OCI-LY7 (cell line): ENCODE data around the gene PSMD1. TPM values are rescaled to one million over a fixed set of nuclear protein-coding genes. Genes with fewer than 3 reads are reported as not detected.

ENCODE experiments used
- BruUV-seq: library from RNA; stranded (reverse); fragments of 400-500 nt; replicated peaks from 2 replicates; lab custom pipeline; 2021; lab: Mats Ljungman, UMichigan
- CTCF ChIA-PET: fragments of 300-600 bp; sonication (Branson Sonifier 250); formaldehyde crosslinking; loops from one replicate; lab custom pipeline; 2022; ENCODE audit warnings: antibody characterized with exemption; ENCODE audit not compliant: unreplicated experiment; lab: Charles Lee
- POLR2A ChIA-PET: fragments of 300-600 bp; sonication (Branson Sonifier 250); formaldehyde crosslinking; loops from one replicate; lab custom pipeline; 2022; ENCODE audit warnings: antibody characterized with exemption; lab: Charles Lee
- DNase-seq: peaks from one replicate; pipeline ENCODE4 v3.0.0-alpha.2; 2015; ENCODE audit warnings: low spot score
- H2AFZ ChIP-seq: fragments of 200-600 bp; sonication (generic), shearing (Covaris generic); 2 replicates; pipeline ENCODE4 v1.6.1; 2014; ENCODE audit warnings: mild to moderate bottlenecking, antibody characterized with exemption, low read length, moderate library complexity
- H3K27ac ChIP-seq: fragments of 200-600 bp; sonication (generic); 2 replicates; pipeline ENCODE4 v1.5.1; 2014; ENCODE audit warnings: mixed run types, low read depth, mild to moderate bottlenecking, moderate library complexity, low read length, inconsistent platforms; ENCODE audit not compliant: poor library complexity, severe bottlenecking
- H3K36me3 ChIP-seq: fragments of 200-600 bp; sonication (generic); 2 replicates; pipeline ENCODE4 v1.6.1; 2014; ENCODE audit warnings: mild to moderate bottlenecking, antibody characterized with exemption, low read length, moderate library complexity, mixed read lengths; ENCODE audit not compliant: insufficient read depth
- H3K4me1 ChIP-seq: fragments of 200-600 bp; sonication (generic); 2 replicates; pipeline ENCODE4 v1.5.1; 2014; ENCODE audit warnings: mild to moderate bottlenecking, low read length; ENCODE audit not compliant: insufficient read depth, poor library complexity, severe bottlenecking
- H3K4me2 ChIP-seq: fragments of 200-600 bp; sonication (generic); 2 replicates; pipeline ENCODE4 v1.6.1; 2014; ENCODE audit warnings: mild to moderate bottlenecking, low read length
- H3K4me3 ChIP-seq: fragments of 200-600 bp; sonication (generic); 2 replicates; pipeline ENCODE4 v1.5.1; 2014; ENCODE audit warnings: mild to moderate bottlenecking, low read depth, low read length; ENCODE audit not compliant: poor library complexity, severe bottlenecking
- H3K79me2 ChIP-seq: fragments of 200-600 bp; sonication (generic); 2 replicates; pipeline ENCODE4 v1.6.1; 2016; ENCODE audit warnings: low read depth, mild to moderate bottlenecking, low read length, moderate library complexity, mixed read lengths; ENCODE audit not compliant: insufficient read depth
- H3K9me2 ChIP-seq: fragments of 200-600 bp; sonication (generic); 2 replicates; pipeline ENCODE4 v1.6.1; 2016; ENCODE audit warnings: mild to moderate bottlenecking, low read length, mixed read lengths; ENCODE audit not compliant: insufficient read depth
- H3K9me3 ChIP-seq: fragments of 200-600 bp; sonication (generic); 2 replicates; pipeline ENCODE4 v1.6.1; 2014; ENCODE audit warnings: mild to moderate bottlenecking, mixed run types, low read length, mixed read lengths
- H4K20me1 ChIP-seq: fragments of 200-600 bp; sonication (generic); 2 replicates; pipeline ENCODE4 v1.6.1; 2014; ENCODE audit warnings: mild to moderate bottlenecking, antibody characterized with exemption, low read length, moderate library complexity, mixed read lengths; ENCODE audit not compliant: insufficient read depth
- EZH2phosphoT487 ChIP-seq: fragments of 200-600 bp; sonication (generic); IDR thresholded peaks from 2 replicates; pipeline ENCODE4 v1.6.1; 2018; ENCODE audit warnings: low read depth, borderline replicate concordance, mild to moderate bottlenecking, mixed run types, antibody characterized with exemption, low read length, moderate library complexity, mixed read lengths
- intact Hi-C: fragments of 100-400 bp; cut with micrococcal nuclease; formaldehyde crosslinking; loops from one replicate; pipeline ENCODE4 v1.10.0; 2022; ENCODE audit not compliant: unreplicated experiment
- total RNA-seq, 2 experiments: library from RNA; depleted of rRNA in 1 of 2; stranded (reverse); fragments of >200 nt in 1 of 2; shearing (Covaris generic) in 1 of 2; gene quantifications; 2 replicates each; pipeline ENCODE4 v1.2.3, GENCODE V29; 2014 to 2022
- TF ChIP-seq, protein P1 (sequence below): fragments of 200-600 bp; sonication (generic); conservative IDR thresholded peaks from 2 replicates; pipeline ENCODE4 v1.5.1; 2014; ENCODE audit warnings: mild to moderate bottlenecking, antibody characterized with exemption, low read length, moderate library complexity, mixed read lengths

PSMD1 gene
- total RNA-seq, 2 experiments from 2014 or later: 60.5 to 105 TPM

DNA sequence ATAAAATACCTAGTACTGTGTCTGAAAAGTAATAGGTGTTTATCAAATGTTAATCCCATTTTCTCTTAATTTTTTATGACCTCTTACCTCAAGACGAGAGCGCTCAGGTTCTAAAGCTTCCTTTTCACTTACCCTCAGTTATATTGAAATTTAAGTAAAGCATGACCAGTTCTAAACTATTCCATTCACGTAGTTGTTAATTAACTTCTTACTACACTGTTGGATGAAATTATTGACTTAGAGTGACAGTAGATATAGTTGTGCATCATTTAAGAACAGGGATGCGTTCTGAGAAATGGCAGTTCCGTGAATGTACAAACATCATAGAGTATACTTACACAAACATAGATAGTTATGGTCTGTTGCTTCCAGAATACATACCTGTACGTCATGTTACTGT, 88.2 kb downstream of the PSMD1 start:
- no peaks in the 10 kb centered on the region for H3K79me2 ChIP-seq
- TF ChIP-seq EZH2phosphoT487: no peak
- TF ChIP-seq, protein P1, sequence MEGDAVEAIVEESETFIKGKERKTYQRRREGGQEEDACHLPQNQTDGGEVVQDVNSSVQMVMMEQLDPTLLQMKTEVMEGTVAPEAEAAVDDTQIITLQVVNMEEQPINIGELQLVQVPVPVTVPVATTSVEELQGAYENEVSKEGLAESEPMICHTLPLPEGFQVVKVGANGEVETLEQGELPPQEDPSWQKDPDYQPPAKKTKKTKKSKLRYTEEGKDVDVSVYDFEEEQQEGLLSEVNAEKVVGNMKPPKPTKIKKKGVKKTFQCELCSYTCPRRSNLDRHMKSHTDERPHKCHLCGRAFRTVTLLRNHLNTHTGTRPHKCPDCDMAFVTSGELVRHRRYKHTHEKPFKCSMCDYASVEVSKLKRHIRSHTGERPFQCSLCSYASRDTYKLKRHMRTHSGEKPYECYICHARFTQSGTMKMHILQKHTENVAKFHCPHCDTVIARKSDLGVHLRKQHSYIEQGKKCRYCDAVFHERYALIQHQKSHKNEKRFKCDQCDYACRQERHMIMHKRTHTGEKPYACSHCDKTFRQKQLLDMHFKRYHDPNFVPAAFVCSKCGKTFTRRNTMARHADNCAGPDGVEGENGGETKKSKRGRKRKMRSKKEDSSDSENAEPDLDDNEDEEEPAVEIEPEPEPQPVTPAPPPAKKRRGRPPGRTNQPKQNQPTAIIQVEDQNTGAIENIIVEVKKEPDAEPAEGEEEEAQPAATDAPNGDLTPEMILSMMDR: no peak
- no peak overlapping the region for H3K4me3 ChIP-seq
- no peaks in the 10 kb centered on the region for H4K20me1 ChIP-seq
- H3K9me3 ChIP-seq: no peaks in the 10 kb centered on the region
- no peak overlapping the region for H3K27ac ChIP-seq
- peaks cover 7% of the 10 kb centered on the region for H3K4me1 ChIP-seq
- no peak overlapping the region for H3K4me2 ChIP-seq
- intact Hi-C loops: no loop called here
- no peaks in the 10 kb centered on the region for H3K9me2 ChIP-seq
- CTCF ChIA-PET: no interaction called here
- H2AFZ ChIP-seq: no peak overlapping the region
- peaks cover 61% of the 10 kb centered on the region for H3K36me3 ChIP-seq
- POLR2A ChIA-PET: no interaction called here
- BruUV-seq: no TSS peak
- no peak for DNase-seq

DNA sequence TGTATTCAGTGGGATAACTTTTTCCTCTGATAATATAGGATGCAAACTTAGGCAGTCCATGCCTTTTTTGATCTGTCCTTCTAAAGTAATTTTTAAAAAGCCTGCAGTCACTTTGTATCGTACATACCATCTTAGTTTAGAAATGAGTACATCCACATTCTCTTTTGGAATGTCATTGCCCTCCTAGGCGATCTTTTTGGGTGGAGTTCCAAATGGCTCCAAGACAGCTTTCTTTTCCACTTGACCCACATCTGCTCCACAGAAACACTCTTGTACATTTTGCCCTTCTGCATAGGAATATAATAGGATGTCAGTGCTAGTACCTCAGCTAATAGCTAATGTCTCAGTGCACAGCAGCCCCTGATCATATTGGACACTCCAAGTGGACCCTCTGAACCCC, 90.0 kb downstream of the PSMD1 start:
- H3K4me3 ChIP-seq: no peak overlapping the region

More for the DNA sequence above, 90.0 kb downstream of the PSMD1 start:
- H3K36me3 ChIP-seq: peaks cover 68% of the 10 kb centered on the region
- H3K4me2 ChIP-seq: no peak overlapping the region
- no peak for DNase-seq
- H3K79me2 ChIP-seq: no peaks in the 10 kb centered on the region
- no peaks in the 10 kb centered on the region for H3K4me1 ChIP-seq
- BruUV-seq: no TSS peak
- no peaks in the 10 kb centered on the region for H4K20me1 ChIP-seq
- no peak overlapping the region for H2AFZ ChIP-seq
- H3K9me2 ChIP-seq: no peaks in the 10 kb centered on the region
- ChIA-PET POLR2A (no interaction called here), CTCF (no interaction called here)
- no peak for TF ChIP-seq EZH2phosphoT487
- TF ChIP-seq, protein P1: no peak
- H3K27ac ChIP-seq: no peak overlapping the region
- H3K9me3 ChIP-seq: no peaks in the 10 kb centered on the region
- intact Hi-C loops: no loop called here
